OCI-LY3 (cell line): ENCODE data around the gene OBP2B.

Source experiments
- H2AFZ ChIP-seq: fragments of 200-600, 300-600 bp; shearing (Covaris generic); 2 replicates; pipeline ENCODE4 v1.6.0; 2014; ENCODE audit warnings: antibody characterized with exemption, low read depth, low read length
- H3K27ac ChIP-seq: fragments of 200-600, 300-600 bp; sonication (generic); 2 replicates; pipeline ENCODE4 v1.5.1; 2014; ENCODE audit warnings: mild to moderate bottlenecking, low read length, moderate library complexity, mixed read lengths
- H3K27me3 ChIP-seq: fragments of 200-600, 300-600 bp; sonication (generic); 2 replicates; pipeline ENCODE4 v1.6.1; 2014; ENCODE audit warnings: low read depth, low read length, mixed read lengths
- H3K36me3 ChIP-seq: fragments of 200-600, 300-600 bp; sonication (generic); replicated peaks from 2 replicates; pipeline ENCODE3; 2014; ENCODE audit warnings: low read depth, low read length, mixed read lengths
- H3K4me1 ChIP-seq: fragments of 300-600, 200-600 bp; sonication (generic); 2 replicates; pipeline ENCODE4 v1.6.1; 2014; ENCODE audit warnings: low read length, mixed read lengths
- H3K4me2 ChIP-seq: fragments of 200-600, 300-600 bp; sonication (generic); 2 replicates; pipeline ENCODE4 v1.6.1; 2014; ENCODE audit warnings: low read length, mixed read lengths
- H3K4me3 ChIP-seq: fragments of 300-600, 200-600 bp; sonication (generic); 2 replicates; pipeline ENCODE4 v1.5.1; 2014; ENCODE audit warnings: antibody characterized with exemption, mild to moderate bottlenecking, low read length, moderate library complexity
- H3K79me2 ChIP-seq: fragments of 300-600, 200-600 bp; shearing (Covaris generic); 2 replicates; pipeline ENCODE4 v1.6.1; 2014; ENCODE audit warnings: mild to moderate bottlenecking, low read length, mixed read lengths
- H3K9ac ChIP-seq: fragments of 300-600, 200-600 bp; shearing (Covaris generic); 2 replicates; pipeline ENCODE4 v1.6.0; 2014; ENCODE audit warnings: mild to moderate bottlenecking, low read length, moderate library complexity
- H3K9me3 ChIP-seq: fragments of 200-600, 300-600 bp; shearing (Covaris generic); 2 replicates; pipeline ENCODE4 v1.6.1; 2014; ENCODE audit warnings: low read length, mixed read lengths; ENCODE audit not compliant: insufficient read depth
- H4K20me1 ChIP-seq: fragments of 200-600, 300-600 bp; sonication (generic); 2 replicates; pipeline ENCODE4 v1.6.1; 2016; ENCODE audit warnings: low read length, mixed read lengths; ENCODE audit not compliant: insufficient read depth
- CTCF ChIP-seq: fragments of 200-600, 300-600 bp; sonication (generic); IDR thresholded peaks from 2 replicates; pipeline ENCODE4 v1.5.1; 2014; ENCODE audit warnings: antibody characterized with exemption, low read length, low read depth
- EZH2phosphoT487 ChIP-seq: fragments of 200-600 bp; shearing (Covaris generic); IDR thresholded peaks from 2 replicates; pipeline ENCODE4 v1.6.1; 2018; ENCODE audit warnings: antibody characterized with exemption, mixed run types, low read depth

OBP2B gene

GRCh38 chr9:133246562-133246961 is 37.5 kb upstream of the OBP2B start:
- Histone ChIP-seq H3K4me2 (no peak overlapping the region), H3K36me3 (no peaks in the 10 kb centered on the region), H3K4me1 (no peaks in the 10 kb centered on the region), H4K20me1 (no peaks in the 10 kb centered on the region), H3K9ac (no peak overlapping the region), H3K27me3 (peaks cover 23% of the 10 kb centered on the region), H3K27ac (no peak overlapping the region), H2AFZ (no peak overlapping the region), H3K9me3 (no peaks in the 10 kb centered on the region), H3K4me3 (no peak overlapping the region), H3K79me2 (no peaks in the 10 kb centered on the region)
- TF ChIP-seq EZH2phosphoT487, result no peak
- TF ChIP-seq CTCF, result no peak

GRCh38 chr9:133242991-133243390 is 33.9 kb upstream of the OBP2B start:
- no peaks in the 10 kb centered on the region for H3K9me3 ChIP-seq
- peaks cover 8% of the 10 kb centered on the region for H3K27me3 ChIP-seq
- H3K4me3 ChIP-seq, result no peak overlapping the region
- TF ChIP-seq EZH2phosphoT487, result no peak
- no peak for TF ChIP-seq CTCF
- no peak overlapping the region for H2AFZ ChIP-seq
- H3K79me2 ChIP-seq, result no peaks in the 10 kb centered on the region
- H3K36me3 ChIP-seq, result no peaks in the 10 kb centered on the region
- no peak overlapping the region for H3K27ac ChIP-seq
- no peaks in the 10 kb centered on the region for H4K20me1 ChIP-seq
- no peak overlapping the region for H3K4me2 ChIP-seq
- no peaks in the 10 kb centered on the region for H3K4me1 ChIP-seq
- H3K9ac ChIP-seq, result no peak overlapping the region

- Histone ChIP-seq H3K9me3 (no peaks in the 10 kb centered on the region), H4K20me1 (no peaks in the 10 kb centered on the region), H3K9ac (no peak overlapping the region), H3K4me2 (no peak overlapping the region), H3K4me1 (no peaks in the 10 kb centered on the region), H3K27ac (no peak overlapping the region), H3K27me3 (peaks cover 8% of the 10 kb centered on the region), H2AFZ (no peak overlapping the region), H3K4me3 (no peak overlapping the region), H3K79me2 (no peaks in the 10 kb centered on the region), H3K36me3 (no peaks in the 10 kb centered on the region)
- TF ChIP-seq CTCF, result no peak
- TF ChIP-seq EZH2phosphoT487, result no peak
These were observed 33.2 kb upstream of the OBP2B start for GRCh38 chr9:133242241-133242640.

GRCh38 chr9:133239533-133240090 is 30.6 kb upstream of the OBP2B start:
- Histone ChIP-seq H3K27me3 (peaks cover 8% of the 10 kb centered on the region), H3K9ac (no peak overlapping the region), H3K4me1 (no peaks in the 10 kb centered on the region), H4K20me1 (no peaks in the 10 kb centered on the region), H3K9me3 (no peaks in the 10 kb centered on the region), H3K36me3 (no peaks in the 10 kb centered on the region), H2AFZ (no peak overlapping the region), H3K4me2 (no peak overlapping the region), H3K79me2 (no peaks in the 10 kb centered on the region), H3K27ac (no peak overlapping the region), H3K4me3 (no peak overlapping the region)
- TF ChIP-seq EZH2phosphoT487, result no peak
- no peak for TF ChIP-seq CTCF
